ENCODE data around the gene CD24. TPM values are rescaled to one million over a fixed set of nuclear protein-coding genes. Genes with fewer than 3 reads are reported as not detected.
"Not testable (repeated sequence)": the region's sequence is repeated elsewhere in the genome, so short reads cannot be mapped to it uniquely, and the experiment has no call there.

The CD24 gene
- polyA plus RNA-seq, 4 donors, result 856 to 1,146 (median 972) TPM

GRCh38 chr6:106972500-106972899 lies 2.0 kb downstream of the CD24 start:
- peak in 3 of 4 donors; percentile 21 to 48 (median 37) for DNase-seq (ENCODE audit: low read depth in 4 of 4, low spot score in 2 of 4)

- DNase-seq (ENCODE audit: low read depth in 4 of 4, low spot score in 2 of 4), result not testable (repeated sequence)
These were observed 3.8 kb downstream of the CD24 start for GRCh38 chr6:106970769-106971168.

- DNase-seq (ENCODE audit: low read depth in 4 of 4, low spot score in 2 of 4), result no peak
These were observed 6.5 kb downstream of the CD24 start for GRCh38 chr6:106967936-106968555.

GRCh38 chr6:106966671-106967640 lies 7.6 kb downstream of the CD24 start:
- DNase-seq (ENCODE audit: low read depth in 4 of 4, low spot score in 2 of 4), result no peak

GRCh38 chr6:106966229-106966628 lies 8.3 kb downstream of the CD24 start:
- no peak for DNase-seq (ENCODE audit: low read depth in 4 of 4, low spot score in 2 of 4)

GRCh38 chr6:106964954-106965353 lies 9.6 kb downstream of the CD24 start:
- no peak for DNase-seq (ENCODE audit: low read depth in 4 of 4, low spot score in 2 of 4)

- DNase-seq (ENCODE audit: low read depth in 4 of 4, low spot score in 2 of 4), result no peak
These were observed 10.4 kb downstream of the CD24 start for GRCh38 chr6:106964099-106964498.

GRCh38 chr6:106963544-106963943 lies 11.0 kb downstream of the CD24 start:
- no peak for DNase-seq (ENCODE audit: low read depth in 4 of 4, low spot score in 2 of 4)

- no peak for DNase-seq (ENCODE audit: low read depth in 4 of 4, low spot score in 2 of 4)
These were observed 12.7 kb downstream of the CD24 start for GRCh38 chr6:106961801-106962200.

- DNase-seq (ENCODE audit: low read depth in 4 of 4, low spot score in 2 of 4), result no peak
These were observed 13.4 kb downstream of the CD24 start for GRCh38 chr6:106961136-106961535.

- DNase-seq (ENCODE audit: low read depth in 4 of 4, low spot score in 2 of 4), result no peak
These were observed 14.5 kb downstream of the CD24 start for GRCh38 chr6:106959985-106960384.

- no peak for DNase-seq (ENCODE audit: low read depth in 4 of 4, low spot score in 2 of 4)
These were observed 34.7 kb downstream of the CD24 start for GRCh38 chr6:106939848-106940247.

GRCh38 chr6:106939208-106939607 lies 35.3 kb downstream of the CD24 start:
- DNase-seq (ENCODE audit: low read depth in 4 of 4, low spot score in 2 of 4), result no peak

- peak; percentile 23 to 70 (median 52) for DNase-seq (ENCODE audit: low read depth in 4 of 4, low spot score in 2 of 4)
These were observed 46.8 kb downstream of the CD24 start for GRCh38 chr6:106927531-106928398.

- no peak for DNase-seq (ENCODE audit: low read depth in 4 of 4, low spot score in 2 of 4)
These were observed 48.6 kb downstream of the CD24 start for GRCh38 chr6:106925948-106926347.

- no peak for DNase-seq (ENCODE audit: low read depth in 4 of 4, low spot score in 2 of 4)
These were observed 49.6 kb downstream of the CD24 start for GRCh38 chr6:106924694-106925523.

GRCh38 chr6:106922626-106923025 lies 51.9 kb downstream of the CD24 start:
- DNase-seq (ENCODE audit: low read depth in 4 of 4, low spot score in 2 of 4), result no peak
